ENCODE measurements around the gene OPCML. TPM values are rescaled to one million over a fixed set of nuclear protein-coding genes. Genes with fewer than 3 reads are reported as not detected.

Gene OPCML
- total and polyA plus RNA-seq, 2 experiments from 2014 or later, result 1.2 to 4.4 TPM

DNA sequence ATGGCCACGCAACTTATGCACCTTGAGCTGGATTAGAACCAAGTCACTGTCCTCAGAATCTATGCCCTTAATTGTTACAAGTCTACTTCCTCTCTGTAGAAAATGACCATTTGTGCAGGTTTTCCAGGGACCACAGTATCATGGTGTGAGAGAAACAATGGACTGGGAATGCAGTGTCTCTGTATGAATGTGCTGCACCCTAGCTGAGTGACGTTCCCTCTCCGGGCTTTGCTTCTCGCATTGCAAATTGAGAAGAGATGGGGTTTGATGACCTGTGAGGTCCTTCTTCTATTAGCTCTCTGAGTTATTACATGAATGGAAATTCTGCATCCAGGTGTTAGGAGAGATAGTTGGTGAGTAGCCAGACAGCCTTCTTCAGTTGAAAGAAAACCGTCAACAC is 1109.6 kb downstream of the OPCML start (continued):
- TF ChIP-seq, protein P1, sequence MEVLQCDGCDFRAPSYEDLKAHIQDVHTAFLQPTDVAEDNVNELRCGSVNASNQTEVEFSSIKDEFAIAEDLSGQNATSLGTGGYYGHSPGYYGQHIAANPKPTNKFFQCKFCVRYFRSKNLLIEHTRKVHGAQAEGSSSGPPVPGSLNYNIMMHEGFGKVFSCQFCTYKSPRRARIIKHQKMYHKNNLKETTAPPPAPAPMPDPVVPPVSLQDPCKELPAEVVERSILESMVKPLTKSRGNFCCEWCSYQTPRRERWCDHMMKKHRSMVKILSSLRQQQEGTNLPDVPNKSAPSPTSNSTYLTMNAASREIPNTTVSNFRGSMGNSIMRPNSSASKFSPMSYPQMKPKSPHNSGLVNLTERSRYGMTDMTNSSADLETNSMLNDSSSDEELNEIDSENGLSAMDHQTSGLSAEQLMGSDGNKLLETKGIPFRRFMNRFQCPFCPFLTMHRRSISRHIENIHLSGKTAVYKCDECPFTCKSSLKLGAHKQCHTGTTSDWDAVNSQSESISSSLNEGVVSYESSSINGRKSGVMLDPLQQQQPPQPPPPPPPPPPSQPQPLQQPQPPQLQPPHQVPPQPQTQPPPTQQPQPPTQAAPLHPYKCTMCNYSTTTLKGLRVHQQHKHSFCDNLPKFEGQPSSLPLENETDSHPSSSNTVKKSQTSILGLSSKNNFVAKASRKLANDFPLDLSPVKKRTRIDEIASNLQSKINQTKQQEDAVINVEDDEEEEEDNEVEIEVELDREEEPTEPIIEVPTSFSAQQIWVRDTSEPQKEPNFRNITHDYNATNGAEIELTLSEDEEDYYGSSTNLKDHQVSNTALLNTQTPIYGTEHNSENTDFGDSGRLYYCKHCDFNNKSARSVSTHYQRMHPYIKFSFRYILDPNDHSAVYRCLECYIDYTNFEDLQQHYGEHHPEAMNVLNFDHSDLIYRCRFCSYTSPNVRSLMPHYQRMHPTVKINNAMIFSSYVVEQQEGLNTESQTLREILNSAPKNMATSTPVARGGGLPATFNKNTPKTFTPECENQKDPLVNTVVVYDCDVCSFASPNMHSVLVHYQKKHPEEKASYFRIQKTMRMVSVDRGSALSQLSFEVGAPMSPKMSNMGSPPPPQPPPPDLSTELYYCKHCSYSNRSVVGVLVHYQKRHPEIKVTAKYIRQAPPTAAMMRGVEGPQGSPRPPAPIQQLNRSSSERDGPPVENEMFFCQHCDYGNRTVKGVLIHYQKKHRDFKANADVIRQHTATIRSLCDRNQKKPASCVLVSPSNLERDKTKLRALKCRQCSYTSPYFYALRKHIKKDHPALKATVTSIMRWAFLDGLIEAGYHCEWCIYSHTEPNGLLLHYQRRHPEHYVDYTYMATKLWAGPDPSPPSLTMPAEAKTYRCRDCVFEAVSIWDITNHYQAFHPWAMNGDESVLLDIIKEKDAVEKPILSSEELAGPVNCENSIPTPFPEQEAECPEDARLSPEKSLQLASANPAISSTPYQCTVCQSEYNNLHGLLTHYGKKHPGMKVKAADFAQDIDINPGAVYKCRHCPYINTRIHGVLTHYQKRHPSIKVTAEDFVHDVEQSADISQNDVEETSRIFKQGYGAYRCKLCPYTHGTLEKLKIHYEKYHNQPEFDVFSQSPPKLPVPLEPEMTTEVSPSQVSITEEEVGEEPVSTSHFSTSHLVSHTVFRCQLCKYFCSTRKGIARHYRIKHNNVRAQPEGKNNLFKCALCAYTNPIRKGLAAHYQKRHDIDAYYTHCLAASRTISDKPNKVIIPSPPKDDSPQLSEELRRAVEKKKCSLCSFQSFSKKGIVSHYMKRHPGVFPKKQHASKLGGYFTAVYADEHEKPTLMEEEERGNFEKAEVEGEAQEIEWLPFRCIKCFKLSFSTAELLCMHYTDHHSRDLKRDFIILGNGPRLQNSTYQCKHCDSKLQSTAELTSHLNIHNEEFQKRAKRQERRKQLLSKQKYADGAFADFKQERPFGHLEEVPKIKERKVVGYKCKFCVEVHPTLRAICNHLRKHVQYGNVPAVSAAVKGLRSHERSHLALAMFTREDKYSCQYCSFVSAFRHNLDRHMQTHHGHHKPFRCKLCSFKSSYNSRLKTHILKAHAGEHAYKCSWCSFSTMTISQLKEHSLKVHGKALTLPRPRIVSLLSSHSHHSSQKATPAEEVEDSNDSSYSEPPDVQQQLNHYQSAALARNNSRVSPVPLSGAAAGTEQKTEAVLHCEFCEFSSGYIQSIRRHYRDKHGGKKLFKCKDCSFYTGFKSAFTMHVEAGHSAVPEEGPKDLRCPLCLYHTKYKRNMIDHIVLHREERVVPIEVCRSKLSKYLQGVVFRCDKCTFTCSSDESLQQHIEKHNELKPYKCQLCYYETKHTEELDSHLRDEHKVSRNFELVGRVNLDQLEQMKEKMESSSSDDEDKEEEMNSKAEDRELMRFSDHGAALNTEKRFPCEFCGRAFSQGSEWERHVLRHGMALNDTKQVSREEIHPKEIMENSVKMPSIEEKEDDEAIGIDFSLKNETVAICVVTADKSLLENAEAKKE (CRISPR knock-in tag; IDR thresholded peaks at IDR 0.05), result no peak
- TF ChIP-seq, protein P2, sequence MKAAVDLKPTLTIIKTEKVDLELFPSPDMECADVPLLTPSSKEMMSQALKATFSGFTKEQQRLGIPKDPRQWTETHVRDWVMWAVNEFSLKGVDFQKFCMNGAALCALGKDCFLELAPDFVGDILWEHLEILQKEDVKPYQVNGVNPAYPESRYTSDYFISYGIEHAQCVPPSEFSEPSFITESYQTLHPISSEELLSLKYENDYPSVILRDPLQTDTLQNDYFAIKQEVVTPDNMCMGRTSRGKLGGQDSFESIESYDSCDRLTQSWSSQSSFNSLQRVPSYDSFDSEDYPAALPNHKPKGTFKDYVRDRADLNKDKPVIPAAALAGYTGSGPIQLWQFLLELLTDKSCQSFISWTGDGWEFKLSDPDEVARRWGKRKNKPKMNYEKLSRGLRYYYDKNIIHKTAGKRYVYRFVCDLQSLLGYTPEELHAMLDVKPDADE (IDR thresholded peaks at IDR 0.05), result no peak
- TF ChIP-seq NANOG (IDR thresholded peaks at IDR 0.05; ENCODE audit: borderline replicate concordance), result no peak
- no peak for TF ChIP-seq CREB1 (CRISPR knock-in tag; IDR thresholded peaks at IDR 0.05; ENCODE audit: low read depth)
- TF ChIP-seq POLR2AphosphoS5 (IDR thresholded peaks at IDR 0.05; ENCODE audit: low read depth), result no peak
- TF ChIP-seq JUNB (IDR thresholded peaks at IDR 0.05; ENCODE audit: unreplicated experiment), result no peak

DNA sequence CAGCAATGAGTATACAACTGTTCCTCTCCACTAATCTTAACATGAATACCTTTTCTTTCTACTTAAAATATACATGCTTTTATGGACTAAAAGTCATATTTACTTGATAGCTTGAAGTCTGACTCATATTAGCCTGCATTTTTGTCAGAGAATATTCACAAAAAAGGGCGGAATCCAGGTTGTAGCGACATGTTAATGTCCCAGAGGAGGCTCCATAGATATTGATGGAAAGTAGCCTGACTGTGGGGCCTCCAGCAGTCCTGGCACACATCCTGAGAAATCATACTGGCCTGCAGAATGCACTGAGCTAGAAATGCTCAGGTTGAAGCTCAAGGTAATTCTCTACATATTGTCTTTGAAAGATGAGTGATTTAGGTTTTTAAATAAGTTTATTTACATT is 1110.7 kb downstream of the OPCML start:
- no peak overlapping the region for H3K4me3 ChIP-seq
- Mint-ChIP-seq H3K27ac (no peak overlapping the region), H3K27me3 (ENCODE audit: insufficient read depth, low read depth, poor library complexity) (no peaks in the 10 kb centered on the region), H3K9me3 (no peaks in the 10 kb centered on the region), H3K4me1 (peaks cover 14% of the 10 kb centered on the region), H3K36me3 (ENCODE audit: low read depth) (no peaks in the 10 kb centered on the region), H3K4me3 (no peak overlapping the region)
- no peaks in the 10 kb centered on the region for H4K20me1 ChIP-seq (replicated peaks; ENCODE audit: insufficient read depth)
- H3K4me2 ChIP-seq, result no peak overlapping the region
- H3K36me3 ChIP-seq (ENCODE audit: insufficient read depth), result no peaks in the 10 kb centered on the region
- no peaks in the 10 kb centered on the region for H3K27me3 ChIP-seq (ENCODE audit: insufficient read depth)
- H2AFZ ChIP-seq, result no peak overlapping the region
- 0 out of 2 replicates have a peak, but pooled peaks cover 3% of the 10 kb centered on the region for H3K9me2 ChIP-seq (ENCODE audit: insufficient read depth)
- no peaks in the 10 kb centered on the region for H3K79me2 ChIP-seq (replicated peaks; ENCODE audit: insufficient read depth)
- ATAC-seq, result no peak
- H3K4me1 ChIP-seq (ENCODE audit: insufficient read depth), result no peaks in the 10 kb centered on the region
- H3K27ac ChIP-seq (ENCODE audit: low read depth), result no peak overlapping the region
- DNase-seq (ENCODE audit: low spot score), result no peak
- no peaks in the 10 kb centered on the region for H3F3A ChIP-seq (replicated peaks; ENCODE audit: low read depth)
- no peak for TF ChIP-seq EZH2phosphoT487 (IDR thresholded peaks at IDR 0.05; ENCODE audit: unreplicated experiment)
- no peak for TF ChIP-seq STAT1 (IDR thresholded peaks at IDR 0.05; ENCODE audit: unreplicated experiment)
- no peak for TF ChIP-seq ZNF331 (CRISPR knock-in tag; IDR thresholded peaks at IDR 0.05; ENCODE audit: low read depth)
- TF ChIP-seq, protein P2 (IDR thresholded peaks at IDR 0.05), result no peak
- TF ChIP-seq ZNF114 (CRISPR knock-in tag; IDR thresholded peaks at IDR 0.05), result no peak

Measured in GM23338 (cell line).